ENCODE measurements around the gene CTTNBP2.

GRCh38 chr7:117800406-117800805, 72.8 kb downstream of the CTTNBP2 start:
- TF ChIP-seq CTCF (conservative IDR thresholded peaks at IDR 0.05 in 1 of 2, IDR thresholded peaks at IDR 0.05 in 1 of 2; ENCODE audit: low read depth in 1 of 2, low read length in 2 of 2) = no peak
- no peak for TF ChIP-seq EZH2 (IDR thresholded peaks at IDR 0.05; ENCODE audit: low read length, missing control alignments)

Data from fibroblast of lung (primary cell).